ENCODE results near the gene TSSC4.
A peak's percentile ranks its signal among the peaks of the same experiment; 100 is the strongest.

Gene TSSC4

DNA sequence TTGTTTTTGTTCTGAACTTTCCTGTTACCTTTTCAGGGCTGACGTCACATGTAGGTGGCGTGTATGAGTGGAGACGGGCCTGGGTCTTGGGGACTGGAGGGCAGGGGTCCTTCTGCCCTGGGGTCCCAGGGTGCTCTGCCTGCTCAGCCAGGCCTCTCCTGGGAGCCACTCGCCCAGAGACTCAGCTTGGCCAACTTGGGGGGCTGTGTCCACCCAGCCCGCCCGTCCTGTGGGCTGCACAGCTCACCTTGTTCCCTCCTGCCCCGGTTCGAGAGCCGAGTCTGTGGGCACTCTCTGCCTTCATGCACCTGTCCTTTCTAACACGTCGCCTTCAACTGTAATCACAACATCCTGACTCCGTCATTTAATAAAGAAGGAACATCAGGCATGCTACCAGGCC is 3.5 kb upstream of the TSSC4 start:
- ChIA-PET CTCF (interaction anchor here (1.2 to 1.7 kb wide), 2 partner anchors 10 to 203 kb away, joined by 3 to 5 read pairs; no protein-coding TSS in a partner anchor), POLR2A (no interaction called here)
- TF ChIP-seq, protein P1, sequence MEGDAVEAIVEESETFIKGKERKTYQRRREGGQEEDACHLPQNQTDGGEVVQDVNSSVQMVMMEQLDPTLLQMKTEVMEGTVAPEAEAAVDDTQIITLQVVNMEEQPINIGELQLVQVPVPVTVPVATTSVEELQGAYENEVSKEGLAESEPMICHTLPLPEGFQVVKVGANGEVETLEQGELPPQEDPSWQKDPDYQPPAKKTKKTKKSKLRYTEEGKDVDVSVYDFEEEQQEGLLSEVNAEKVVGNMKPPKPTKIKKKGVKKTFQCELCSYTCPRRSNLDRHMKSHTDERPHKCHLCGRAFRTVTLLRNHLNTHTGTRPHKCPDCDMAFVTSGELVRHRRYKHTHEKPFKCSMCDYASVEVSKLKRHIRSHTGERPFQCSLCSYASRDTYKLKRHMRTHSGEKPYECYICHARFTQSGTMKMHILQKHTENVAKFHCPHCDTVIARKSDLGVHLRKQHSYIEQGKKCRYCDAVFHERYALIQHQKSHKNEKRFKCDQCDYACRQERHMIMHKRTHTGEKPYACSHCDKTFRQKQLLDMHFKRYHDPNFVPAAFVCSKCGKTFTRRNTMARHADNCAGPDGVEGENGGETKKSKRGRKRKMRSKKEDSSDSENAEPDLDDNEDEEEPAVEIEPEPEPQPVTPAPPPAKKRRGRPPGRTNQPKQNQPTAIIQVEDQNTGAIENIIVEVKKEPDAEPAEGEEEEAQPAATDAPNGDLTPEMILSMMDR (IDR thresholded peaks at IDR 0.05; ENCODE audit: insufficient read depth, low read length, missing control alignments), result no peak
- H3K4me3 ChIP-seq (ENCODE audit: low read depth, low read length), result no peak overlapping the region
- no peak for DNase-seq (ENCODE audit: low read depth, low spot score)

DNA sequence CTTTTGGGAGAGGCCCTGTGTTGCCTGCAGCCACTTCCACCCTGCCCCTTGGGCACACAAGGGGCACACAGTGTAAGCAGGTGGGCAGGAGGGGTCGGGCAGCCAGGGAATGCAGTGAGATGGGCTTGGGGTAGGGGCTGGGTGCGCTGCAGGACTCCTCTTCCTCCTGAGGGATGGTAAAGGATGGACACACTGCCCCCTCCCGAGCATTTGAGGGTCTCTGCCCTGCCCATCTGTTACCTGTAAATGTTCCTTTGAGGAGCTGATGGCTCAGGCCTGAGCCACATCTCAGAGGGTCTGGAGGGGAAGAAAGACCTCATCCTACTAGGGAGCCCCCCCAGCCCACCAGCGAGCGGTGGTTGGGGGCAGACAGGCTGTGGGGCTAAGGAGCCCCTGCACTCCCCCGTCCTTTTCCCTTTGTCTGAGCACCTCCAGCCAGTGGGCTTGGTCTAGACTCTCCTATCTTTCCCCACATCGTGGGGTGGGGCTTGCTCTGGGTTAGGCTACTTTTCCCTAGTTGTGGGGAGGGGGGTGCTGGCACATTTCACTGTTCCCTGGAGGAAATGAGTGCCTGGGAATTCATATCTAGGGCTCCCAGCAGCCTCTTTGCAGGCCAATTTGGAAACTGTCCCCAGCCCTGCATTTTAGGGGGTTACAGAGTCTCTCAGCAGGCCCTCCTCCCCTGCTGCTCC is 1.7 kb upstream of the TSSC4 start:
- ChIA-PET CTCF (interaction anchor here (1.0 to 9.0 kb wide), 8 partner anchors 8 to 204 kb away, joined by 4 to 70 read pairs (median 8); partner anchors contain the start of genes C11orf21 and TSPAN32), POLR2A (interaction anchor here (0.9 to 4.3 kb wide), 3 partner anchors 12 to 21 kb away, joined by 3 to 32 read pairs (median 14); partner anchors contain the start of gene CD81)
- TF ChIP-seq, protein P1 (IDR thresholded peaks at IDR 0.05; ENCODE audit: insufficient read depth, low read length, missing control alignments), result no peak
- H3K4me3 ChIP-seq (ENCODE audit: low read depth, low read length), result peak overlapping the region; percentile 75
- no peak for DNase-seq (ENCODE audit: low read depth, low spot score)

DNA sequence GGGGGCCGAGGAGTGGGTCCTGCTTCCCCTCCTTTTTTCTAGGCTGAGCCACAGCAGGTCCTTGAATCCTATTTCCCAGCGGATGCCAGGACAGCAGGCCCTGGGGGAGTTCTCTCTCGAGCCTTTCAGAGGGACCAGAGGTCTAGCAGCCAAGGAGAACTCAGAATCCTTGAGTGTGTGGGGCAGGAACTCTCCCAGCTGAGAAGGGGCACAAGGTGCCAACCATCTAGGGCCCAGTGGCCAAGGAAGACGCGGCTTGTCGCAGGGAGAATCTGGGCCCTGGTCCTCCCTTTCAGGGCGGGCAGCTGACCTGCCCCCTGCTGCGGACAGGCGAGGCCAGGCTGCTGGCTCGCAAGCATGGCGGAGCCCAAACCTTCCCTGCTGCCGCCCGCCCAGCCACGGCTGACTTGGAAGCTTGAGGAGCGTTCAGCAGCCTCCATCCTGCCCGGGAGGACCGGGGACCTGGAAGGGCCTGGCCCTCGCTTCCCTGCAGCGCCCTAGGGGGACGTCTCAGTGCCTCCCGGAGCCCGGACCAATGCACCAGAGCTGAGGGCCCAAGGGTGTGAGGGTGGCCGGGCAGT is 972 bp upstream of the TSSC4 start:
- peak overlapping the region; percentile 75 for H3K4me3 ChIP-seq (ENCODE audit: low read depth, low read length)
- TF ChIP-seq, protein P1 (IDR thresholded peaks at IDR 0.05; ENCODE audit: insufficient read depth, low read length, missing control alignments), result no peak
- DNase-seq (ENCODE audit: low read depth, low spot score), result no peak
- POLR2A ChIA-PET, result interaction anchor here (0.7 to 4.3 kb wide), 5 partner anchors 12 to 503 kb away, joined by 3 to 32 read pairs (median 3); partner anchors contain the start of gene CD81
- CTCF ChIA-PET, result interaction anchor here (0.8 to 9.0 kb wide), 9 partner anchors 9 to 530 kb away, joined by 3 to 70 read pairs (median 5); partner anchors contain the start of genes C11orf21 and TSPAN32

DNA sequence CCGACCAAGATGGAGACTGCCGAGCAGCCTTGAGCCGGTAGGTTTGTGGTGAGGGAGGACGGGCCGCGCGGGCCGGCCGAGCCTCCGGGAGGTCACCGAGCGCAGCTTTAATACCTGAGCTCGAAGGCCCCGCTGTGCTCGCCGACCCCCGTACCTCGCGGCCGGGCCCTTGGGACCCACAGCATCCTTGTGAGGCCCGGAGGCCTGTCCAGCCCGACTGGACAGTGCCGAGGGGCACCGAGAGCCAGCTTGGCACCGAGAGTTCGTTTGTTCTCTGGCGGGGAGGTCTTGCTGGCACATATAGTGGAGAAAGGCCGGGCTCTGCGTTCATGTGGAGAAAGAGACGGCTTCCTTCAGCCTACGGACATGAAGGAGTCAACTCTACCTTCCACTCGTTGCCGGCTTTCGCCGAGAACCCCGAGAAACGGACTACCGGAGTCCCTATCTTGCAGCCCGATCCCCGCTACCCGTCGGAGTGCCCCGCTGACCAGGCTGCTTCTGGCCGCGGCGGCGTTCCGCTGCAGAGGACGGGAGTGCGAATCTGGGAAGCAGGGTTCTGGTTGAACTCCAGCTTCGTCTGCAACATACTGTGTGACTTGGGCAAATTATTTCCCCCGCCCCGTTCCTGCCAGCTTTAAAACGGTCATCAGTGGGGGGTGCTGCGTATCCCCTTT is 349 bp downstream of the TSSC4 start:
- POLR2A ChIA-PET, result interaction anchor here (0.7 to 4.3 kb wide), 7 partner anchors 10 to 529 kb away, joined by 3 to 32 read pairs (median 5); partner anchors contain the start of gene CD81
- CTCF ChIA-PET, result interaction anchor here (0.9 to 9.0 kb wide), 15 partner anchors 9 to 748 kb away, joined by 3 to 70 read pairs (median 5); partner anchors contain the start of genes C11orf21, CD81 and TSPAN32
- DNase-seq (ENCODE audit: low read depth, low spot score), result no peak
- H3K4me3 ChIP-seq (ENCODE audit: low read depth, low read length), result peak overlapping the region; percentile 99
- TF ChIP-seq, protein P1 (IDR thresholded peaks at IDR 0.05; ENCODE audit: insufficient read depth, low read length, missing control alignments), result no peak

DNA sequence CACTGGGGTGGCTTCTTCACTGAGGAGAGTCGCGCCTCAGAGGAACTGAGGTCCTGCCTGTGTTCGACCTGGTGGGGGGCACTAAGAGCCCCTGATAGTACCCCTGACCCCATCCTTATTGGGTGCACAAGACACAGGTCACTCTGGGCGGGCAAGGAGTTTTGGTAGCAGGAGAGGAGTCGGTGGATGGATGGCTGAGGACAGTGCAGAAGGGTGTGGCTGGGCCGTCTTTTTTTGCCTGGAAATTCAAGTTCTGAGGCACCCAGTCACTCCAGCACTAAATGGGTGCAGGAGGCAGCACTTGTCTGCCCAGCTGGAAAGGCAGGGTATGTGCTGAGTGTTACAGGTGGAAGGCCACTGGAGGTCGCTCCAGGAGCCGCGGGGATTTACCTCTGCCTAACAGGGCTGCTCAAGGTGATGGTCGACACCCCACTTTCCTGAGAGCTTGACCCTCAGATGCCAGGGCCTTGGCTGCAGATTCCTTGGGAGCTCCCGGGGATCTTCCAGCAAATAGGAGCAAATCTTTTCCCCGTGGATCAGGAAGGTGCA is 960 bp downstream of the TSSC4 start:
- H3K4me3 ChIP-seq (ENCODE audit: low read depth, low read length), result peak overlapping the region; percentile 99
- no peak for DNase-seq (ENCODE audit: low read depth, low spot score)
- ChIA-PET POLR2A (interaction anchor here (0.7 to 4.3 kb wide), 3 partner anchors 14 to 529 kb away, joined by 3 to 32 read pairs (median 14); partner anchors contain the start of gene CD81), CTCF (interaction anchor here (0.9 to 9.0 kb wide), 11 partner anchors 8 to 749 kb away, joined by 3 to 70 read pairs (median 7); partner anchors contain the start of genes C11orf21, CD81 and TSPAN32)
- TF ChIP-seq, protein P1 (IDR thresholded peaks at IDR 0.05; ENCODE audit: insufficient read depth, low read length, missing control alignments), result no peak
